ENCODE data around the gene TMEM126A.

Gene TMEM126A

GRCh38 chr11:85627332-85627997, 20.3 kb upstream of the TMEM126A start, which contains the start of gene DLG2:
Gene DLG2, minus strand, starts transcription at chr11:85627344.
- TF ChIP-seq, protein P1, sequence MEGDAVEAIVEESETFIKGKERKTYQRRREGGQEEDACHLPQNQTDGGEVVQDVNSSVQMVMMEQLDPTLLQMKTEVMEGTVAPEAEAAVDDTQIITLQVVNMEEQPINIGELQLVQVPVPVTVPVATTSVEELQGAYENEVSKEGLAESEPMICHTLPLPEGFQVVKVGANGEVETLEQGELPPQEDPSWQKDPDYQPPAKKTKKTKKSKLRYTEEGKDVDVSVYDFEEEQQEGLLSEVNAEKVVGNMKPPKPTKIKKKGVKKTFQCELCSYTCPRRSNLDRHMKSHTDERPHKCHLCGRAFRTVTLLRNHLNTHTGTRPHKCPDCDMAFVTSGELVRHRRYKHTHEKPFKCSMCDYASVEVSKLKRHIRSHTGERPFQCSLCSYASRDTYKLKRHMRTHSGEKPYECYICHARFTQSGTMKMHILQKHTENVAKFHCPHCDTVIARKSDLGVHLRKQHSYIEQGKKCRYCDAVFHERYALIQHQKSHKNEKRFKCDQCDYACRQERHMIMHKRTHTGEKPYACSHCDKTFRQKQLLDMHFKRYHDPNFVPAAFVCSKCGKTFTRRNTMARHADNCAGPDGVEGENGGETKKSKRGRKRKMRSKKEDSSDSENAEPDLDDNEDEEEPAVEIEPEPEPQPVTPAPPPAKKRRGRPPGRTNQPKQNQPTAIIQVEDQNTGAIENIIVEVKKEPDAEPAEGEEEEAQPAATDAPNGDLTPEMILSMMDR (IDR thresholded peaks at IDR 0.05), result no peak

- TF ChIP-seq, protein P1 (IDR thresholded peaks at IDR 0.05), result no peak
These were observed 19.6 kb upstream of the TMEM126A start, which contains the start of gene TMEM126B for GRCh38 chr11:85627998-85628770. Gene TMEM126B, plus strand, starts transcription at chr11:85628593. Its CDS starts 15 bp downstream, at chr11:85628608.

DNA sequence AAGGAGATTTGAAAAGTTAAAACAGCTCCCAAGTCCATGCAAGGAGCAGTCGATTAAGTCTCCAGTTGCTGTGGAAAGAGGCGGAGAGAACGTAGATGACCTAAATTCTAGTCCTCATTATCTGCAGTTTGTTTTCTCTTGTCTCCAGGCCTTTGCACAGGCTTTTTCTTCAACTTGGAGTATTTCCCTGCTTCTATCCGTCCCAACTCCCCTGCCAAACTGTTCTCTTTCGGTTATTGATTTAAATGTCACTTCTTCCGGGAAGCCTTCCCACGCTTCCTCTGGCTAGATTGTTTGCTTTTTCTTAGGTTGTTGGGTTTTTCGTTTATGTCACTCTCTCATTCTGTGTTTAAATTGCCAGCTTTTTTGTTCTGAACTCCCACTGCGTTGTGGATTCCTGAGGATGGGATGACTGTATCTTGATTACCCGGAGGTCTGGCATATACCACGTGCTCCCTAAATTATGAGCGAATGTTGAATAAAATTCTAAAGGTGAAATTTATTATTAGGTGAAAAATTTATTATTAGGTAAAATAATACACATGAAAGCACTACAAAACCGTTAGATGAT, 18.9 kb upstream of the TMEM126A start:
- TF ChIP-seq, protein P1 (IDR thresholded peaks at IDR 0.05), result no peak

GRCh38 chr11:85634747-85635146, 13.0 kb upstream of the TMEM126A start:
- TF ChIP-seq, protein P1 (IDR thresholded peaks at IDR 0.05), result no peak

DNA sequence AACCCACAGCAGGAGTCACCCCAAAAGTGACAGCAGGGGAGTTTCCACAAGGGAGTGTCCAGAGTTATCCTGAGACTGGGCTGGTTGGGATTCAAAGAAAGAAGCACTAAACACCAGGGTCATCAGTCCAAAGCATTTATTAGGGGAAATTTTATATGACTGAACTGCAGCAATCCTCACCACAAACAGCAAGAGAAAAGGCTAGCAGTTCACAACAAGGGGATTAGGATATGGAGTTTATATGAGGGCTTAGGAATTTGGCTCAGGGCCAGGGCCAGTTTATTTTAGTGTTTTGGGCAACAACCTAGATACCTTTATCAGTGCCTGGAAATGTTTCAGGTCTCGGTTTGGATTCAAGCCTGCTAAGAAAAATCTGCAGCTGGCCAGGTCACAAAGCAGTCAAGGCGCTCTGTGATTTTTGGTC, 4.6 kb upstream of the TMEM126A start:
- TF ChIP-seq, protein P1 (IDR thresholded peaks at IDR 0.05), result no peak

DNA sequence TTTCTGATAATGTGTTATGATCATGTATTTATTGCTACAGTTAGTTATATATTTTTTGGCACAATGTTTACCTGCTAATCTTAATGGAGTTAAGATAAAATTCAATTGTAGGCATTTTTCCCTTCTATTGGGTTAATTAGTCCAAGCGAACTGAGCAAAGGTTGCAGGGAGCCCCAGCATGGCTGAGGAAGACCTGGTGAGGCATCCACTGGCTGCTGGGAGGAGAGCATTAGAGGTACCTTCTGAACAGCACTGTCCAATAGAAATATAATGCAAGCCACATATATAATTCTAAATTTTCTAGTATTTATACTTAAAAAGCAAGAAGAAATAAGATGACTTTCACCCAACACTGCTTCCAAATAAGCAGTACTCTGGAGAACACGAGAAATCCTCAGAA, 689 bp upstream of the TMEM126A start:
- TF ChIP-seq, protein P1 (IDR thresholded peaks at IDR 0.05), result no peak

DNA sequence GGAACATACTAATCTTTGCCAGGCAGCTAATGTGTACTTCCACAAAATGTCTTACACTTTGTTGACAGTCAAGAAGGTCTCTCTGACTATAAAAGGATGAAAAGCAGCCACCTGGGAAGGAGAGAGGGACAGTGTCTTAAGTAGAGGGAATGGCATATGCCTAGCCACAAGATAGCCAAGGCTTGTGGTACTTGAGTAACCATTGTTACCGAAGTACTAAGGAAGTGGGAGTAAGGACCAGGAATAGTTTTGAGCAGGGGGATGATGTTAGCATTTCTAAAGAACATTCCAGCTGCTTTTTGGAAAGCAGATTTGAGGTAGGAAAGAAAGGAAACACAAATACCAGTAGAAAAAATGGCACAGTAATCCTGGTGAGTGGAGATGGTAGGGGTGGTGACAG, 3.4 kb downstream of the TMEM126A start:
- TF ChIP-seq, protein P1 (IDR thresholded peaks at IDR 0.05), result no peak
